Upper lobe of left lung (tissue), 6 donors: ENCODE results near the gene ARL5C. TPM values are rescaled to one million over a fixed set of nuclear protein-coding genes. Genes with fewer than 3 reads are reported as not detected.

Source experiments
- ATAC-seq, 2 donors: fragments of 200-7000 bp; cut with Tn5 transposase; one replicate each; pipeline ENCODE4 v1.9.1; 2022; ENCODE audit warnings: mild to moderate bottlenecking in 2 of 2, moderate library complexity in 2 of 2; ENCODE audit not compliant: low FRiP score in 2 of 2
- DNase-seq, 2 donors: peaks; one replicate each; pipeline ENCODE4 v3.0.0-alpha.2; 2019 to 2020
- H3K27ac ChIP-seq, 4 donors: fragments of 200-600 bp; sonication (generic); one replicate each; pipeline ENCODE4 v1.5.1; 2016 to 2019
- H3K27me3 ChIP-seq, 4 donors: fragments of 200-600 bp; sonication (generic); one replicate each; pipeline ENCODE4 v1.5.1; 2017 to 2019
- H3K36me3 ChIP-seq, 4 donors: fragments of 200-600 bp; sonication (generic); one replicate each; pipeline ENCODE4 v1.5.1; 2016 to 2019
- H3K4me1 ChIP-seq, 4 donors: fragments of 200-600 bp; sonication (generic); one replicate each; pipeline ENCODE4 v1.5.1; 2018 to 2019
- H3K4me3 ChIP-seq, 4 donors: fragments of 200-600 bp; sonication (generic); one replicate each; pipeline ENCODE4 v1.5.1; 2017 to 2019; ENCODE audit warnings: mild to moderate bottlenecking in 2 of 4, moderate library complexity in 1 of 4
- H3K9me3 ChIP-seq, 4 donors: fragments of 200-600 bp; sonication (generic); one replicate each; pipeline ENCODE4 v1.5.1; 2018 to 2019
- EP300 ChIP-seq, 4 donors: sonication (generic); formaldehyde crosslinking; IDR thresholded peaks; one replicate each; pipeline ENCODE4 v1.5.1; 2017; ENCODE audit warnings: antibody characterized with exemption in 4 of 4, control low read depth in 2 of 4
- POLR2A ChIP-seq, 4 donors: fragments of 450-650 bp; IDR thresholded peaks; one replicate each; pipeline ENCODE4 v1.5.1; 2016 to 2017; ENCODE audit warnings: antibody characterized with exemption in 4 of 4, mild to moderate bottlenecking in 2 of 4
- POLR2AphosphoS5 ChIP-seq, 2 donors: sonication (generic); formaldehyde crosslinking; IDR thresholded peaks; one replicate each; pipeline ENCODE4 v1.5.1; 2017; ENCODE audit warnings: antibody characterized with exemption in 2 of 2
- WGBS, 2 donors: methylation state at CpG; one replicate each; pipeline ENCODE4 v1.1.5; 2017 to 2018; 5-methylcytosine and 5-hydroxymethylcytosine counted together
- total RNA-seq, 6 donors: library from RNA; depleted of rRNA in 4 of 6; stranded (reverse); fragments of >200 nt in 4 of 6; gene quantifications; one replicate each; pipeline versions ENCODE4 v1.1.0 to v1.2.1, GENCODE V29; 2016 to 2021
- TF ChIP-seq, protein P1 (sequence below), 6 experiments: fragments of 450-650 bp in 4 of 6; fragments of 200-600 bp in 2 of 6; sonication (generic) in 2 of 6; IDR thresholded peaks; one replicate each; pipeline ENCODE4 v1.5.1; 2016 to 2019; ENCODE audit warnings: antibody characterized with exemption in 6 of 6
- donor health status: DM: no; HTN: no; CAD: no; lungs with moderate emphysema.
- donor health status: DM: no; HTN: yes; CAD: no; lungs with severe emphysema.

ARL5C gene
- total RNA-seq, 6 donors from 2014 or later = 0.39 TPM; not detected in 5

DNA sequence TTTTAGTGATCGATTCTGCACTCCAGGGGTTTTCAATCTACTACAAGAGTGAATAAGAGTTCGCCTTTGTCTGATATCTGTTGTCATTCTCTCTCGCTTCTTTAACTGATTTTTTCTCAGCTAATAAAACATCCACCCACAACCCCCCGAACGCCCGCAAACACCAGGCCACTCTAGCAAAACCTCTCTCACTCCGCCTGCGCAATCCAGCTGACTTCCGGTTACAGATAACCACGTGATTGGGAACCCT lies 33.8 kb upstream of the ARL5C start:
- H3K4me1 ChIP-seq = peaks cover 39 to 64% (median 51%) of the 10 kb centered on the region in 4 donors
- ATAC-seq = peak; percentile 84 to 89

DNA sequence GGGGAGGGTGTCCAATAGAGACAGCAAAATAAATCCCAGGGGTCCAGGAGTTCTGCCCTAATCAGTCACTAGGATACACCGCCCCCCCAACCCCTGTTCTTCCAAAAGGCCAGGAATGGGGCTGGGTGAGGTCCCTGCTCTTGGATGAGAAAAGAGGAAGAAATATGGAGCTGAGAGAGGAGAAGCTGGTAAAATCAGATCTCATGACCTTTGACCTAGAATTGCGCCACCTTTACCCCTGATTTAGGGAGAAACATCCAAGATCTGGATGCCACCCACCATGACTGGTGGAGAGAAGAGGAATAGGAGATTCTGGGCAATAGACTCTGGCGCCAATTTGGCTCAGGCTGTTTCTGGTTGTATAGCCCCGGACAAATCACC lies 32.2 kb upstream of the ARL5C start:
- Histone ChIP-seq H3K4me1 (peaks cover 45 to 74% (median 56%) of the 10 kb centered on the region in 4 donors), H3K27me3 (no peaks in the 10 kb centered on the region), H3K36me3 (peaks cover 18 to 34% (median 22%) of the 10 kb centered on the region in 4 donors), H3K9me3 (no peaks in the 10 kb centered on the region), H3K4me3 (peak overlapping the region in 3 of 4 donors; percentile 58 to 98 (median 88)), H3K27ac (peak overlapping the region; percentile 70 to 98 (median 85))
- 71 to 81% methylated on average over 4 of the region's 4 CpGs for WGBS, 2 donors
- TF ChIP-seq, protein P1, sequence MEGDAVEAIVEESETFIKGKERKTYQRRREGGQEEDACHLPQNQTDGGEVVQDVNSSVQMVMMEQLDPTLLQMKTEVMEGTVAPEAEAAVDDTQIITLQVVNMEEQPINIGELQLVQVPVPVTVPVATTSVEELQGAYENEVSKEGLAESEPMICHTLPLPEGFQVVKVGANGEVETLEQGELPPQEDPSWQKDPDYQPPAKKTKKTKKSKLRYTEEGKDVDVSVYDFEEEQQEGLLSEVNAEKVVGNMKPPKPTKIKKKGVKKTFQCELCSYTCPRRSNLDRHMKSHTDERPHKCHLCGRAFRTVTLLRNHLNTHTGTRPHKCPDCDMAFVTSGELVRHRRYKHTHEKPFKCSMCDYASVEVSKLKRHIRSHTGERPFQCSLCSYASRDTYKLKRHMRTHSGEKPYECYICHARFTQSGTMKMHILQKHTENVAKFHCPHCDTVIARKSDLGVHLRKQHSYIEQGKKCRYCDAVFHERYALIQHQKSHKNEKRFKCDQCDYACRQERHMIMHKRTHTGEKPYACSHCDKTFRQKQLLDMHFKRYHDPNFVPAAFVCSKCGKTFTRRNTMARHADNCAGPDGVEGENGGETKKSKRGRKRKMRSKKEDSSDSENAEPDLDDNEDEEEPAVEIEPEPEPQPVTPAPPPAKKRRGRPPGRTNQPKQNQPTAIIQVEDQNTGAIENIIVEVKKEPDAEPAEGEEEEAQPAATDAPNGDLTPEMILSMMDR (IDR thresholded peaks at IDR 0.05) = no peak
- TF ChIP-seq POLR2AphosphoS5 (IDR thresholded peaks at IDR 0.05) (no peak), POLR2A (IDR thresholded peaks at IDR 0.05) (no peak), EP300 (IDR thresholded peaks at IDR 0.05) (no peak)
- ATAC-seq (no peak), DNase-seq (no peak)

More for the DNA sequence above, 33.8 kb upstream of the ARL5C start:
- H3K27me3 ChIP-seq = no peaks in the 10 kb centered on the region
- peak in 1 of 2 donors; percentile 90 for DNase-seq
- peaks cover 33 to 36% (median 35%) of the 10 kb centered on the region in 4 donors for H3K36me3 ChIP-seq
- peak overlapping the region; percentile 95 to 99 (median 98) for H3K27ac ChIP-seq
- TF ChIP-seq POLR2AphosphoS5 (IDR thresholded peaks at IDR 0.05) (peak; percentile 74 to 78), EP300 (IDR thresholded peaks at IDR 0.05) (no peak)
- peak overlapping the region in 3 of 4 donors; percentile 78 to 97 (median 95) for H3K4me3 ChIP-seq
- no peaks in the 10 kb centered on the region for H3K9me3 ChIP-seq
- WGBS, 2 donors = 1% methylated on average over 10 of the region's 10 CpGs

DNA sequence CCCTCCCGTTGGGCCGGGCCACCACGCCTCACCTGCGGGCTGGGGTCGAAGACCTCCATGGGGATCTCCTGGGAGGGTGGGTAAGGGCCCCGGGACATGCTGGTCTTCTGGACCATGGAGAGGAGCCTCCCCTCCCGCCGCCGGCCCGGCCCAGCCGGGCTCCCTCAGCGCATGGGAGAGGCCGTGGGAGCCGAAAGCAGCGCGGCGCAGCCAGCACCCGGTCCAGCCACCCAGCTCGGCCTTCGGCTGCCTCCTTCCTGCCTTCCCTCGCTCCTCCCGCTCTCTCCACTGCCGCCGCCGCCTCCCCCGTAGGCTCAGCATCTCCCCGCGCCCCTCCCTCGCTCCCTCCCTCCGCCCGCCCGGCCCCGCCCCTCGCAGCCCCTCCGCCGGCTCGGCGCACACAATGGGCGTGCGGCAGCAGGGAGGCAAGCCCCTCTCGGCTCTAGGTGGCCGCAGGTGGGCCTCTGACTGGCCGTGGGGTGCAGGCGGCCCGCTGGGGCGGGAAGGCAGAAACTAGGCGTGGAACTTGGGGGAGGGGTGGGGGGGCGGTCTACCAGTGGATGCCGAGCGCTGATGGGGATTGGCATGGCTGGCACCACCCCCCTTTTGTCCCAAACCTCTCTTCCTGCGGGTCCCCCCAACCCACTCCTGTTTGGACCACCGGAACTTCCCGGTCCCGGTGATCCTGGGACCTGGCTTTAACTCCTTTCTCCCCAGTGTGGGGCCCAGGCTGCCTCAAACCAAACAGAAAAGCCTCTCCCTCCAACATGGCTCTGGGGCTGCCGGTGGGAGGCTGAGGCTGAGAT lies 31.6 kb upstream of the ARL5C start, which contains the start of gene CACNB1:
CACNB1 (minus strand) TSS at position 290 of the 806 bp plus-strand sequence; CDS start at position 116, 174 bp downstream.
- Histone ChIP-seq H3K27ac (peak within 1 kb of the TSS; percentile 70 to 98 (median 85)), H3K4me3 (peak within 1 kb of the TSS; percentile 58 to 98 (median 79)), H3K4me1 (peaks cover 45 to 74% (median 56%) of the 10 kb centered on the region in 4 donors), H3K36me3 (peaks cover 13 to 34% (median 17%) of the 10 kb centered on the region in 4 donors), H3K27me3 (no peaks in the 10 kb centered on the region), H3K9me3 (no peaks in the 10 kb centered on the region)
- WGBS, 2 donors = 2 to 3% methylated on average over 11 to 25 of the region's 55 CpGs
- TF ChIP-seq POLR2A (IDR thresholded peaks at IDR 0.05) (peak in 2 of 4 donors; percentile 43 to 81), EP300 (IDR thresholded peaks at IDR 0.05) (no peak), POLR2AphosphoS5 (IDR thresholded peaks at IDR 0.05) (peak; percentile 15 to 82)
- ATAC-seq (peak; percentile 53 to 84), DNase-seq (peak; percentile 86 to 92)

DNA sequence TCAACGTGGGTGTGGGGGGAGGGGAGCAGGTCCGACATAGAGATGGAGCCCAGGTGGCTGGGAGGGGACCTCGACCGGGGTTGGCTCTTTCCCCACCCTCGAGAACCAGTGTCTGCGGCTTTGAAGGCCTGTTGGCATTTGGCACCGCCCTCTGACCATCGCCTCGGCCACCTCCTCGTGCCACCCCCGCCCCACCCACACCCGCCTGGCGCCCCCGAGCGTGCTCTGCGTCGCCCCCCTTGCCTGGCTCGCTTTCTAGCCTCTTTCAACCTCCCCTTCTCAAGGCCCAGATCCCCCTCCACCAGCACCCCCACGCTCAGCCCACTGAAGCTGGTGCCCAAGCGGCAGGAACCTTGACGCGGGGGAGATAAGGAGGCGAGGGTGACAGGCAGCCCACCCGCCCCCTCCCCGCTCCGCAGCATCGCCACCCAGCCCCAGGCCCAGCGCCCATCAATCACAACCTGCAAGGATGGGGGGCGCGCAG lies 30.9 kb upstream of the ARL5C start:
- H3K27me3 ChIP-seq = no peaks in the 10 kb centered on the region
- DNase-seq (peak; percentile 85 to 89), ATAC-seq (peak in 1 of 2 donors; percentile 58)
- H3K27ac ChIP-seq = peak overlapping the region; percentile 70 to 98 (median 85)
- H3K4me1 ChIP-seq = peaks cover 38 to 68% (median 52%) of the 10 kb centered on the region in 4 donors
- TF ChIP-seq, protein P1 (IDR thresholded peaks at IDR 0.05) = no peak
- no peak for TF ChIP-seq POLR2A (IDR thresholded peaks at IDR 0.05)
- TF ChIP-seq POLR2AphosphoS5 (IDR thresholded peaks at IDR 0.05) = no peak
- TF ChIP-seq EP300 (IDR thresholded peaks at IDR 0.05) = no peak
- peak overlapping the region; percentile 58 to 98 (median 79) for H3K4me3 ChIP-seq
- WGBS, 2 donors = 0% methylated on average over 25 of the region's 30 CpGs; no CpG with 5 or more reads in 1 of the 2 donors
- H3K36me3 ChIP-seq = peaks cover 6 to 34% (median 14%) of the 10 kb centered on the region in 4 donors
- H3K9me3 ChIP-seq = no peaks in the 10 kb centered on the region

DNA sequence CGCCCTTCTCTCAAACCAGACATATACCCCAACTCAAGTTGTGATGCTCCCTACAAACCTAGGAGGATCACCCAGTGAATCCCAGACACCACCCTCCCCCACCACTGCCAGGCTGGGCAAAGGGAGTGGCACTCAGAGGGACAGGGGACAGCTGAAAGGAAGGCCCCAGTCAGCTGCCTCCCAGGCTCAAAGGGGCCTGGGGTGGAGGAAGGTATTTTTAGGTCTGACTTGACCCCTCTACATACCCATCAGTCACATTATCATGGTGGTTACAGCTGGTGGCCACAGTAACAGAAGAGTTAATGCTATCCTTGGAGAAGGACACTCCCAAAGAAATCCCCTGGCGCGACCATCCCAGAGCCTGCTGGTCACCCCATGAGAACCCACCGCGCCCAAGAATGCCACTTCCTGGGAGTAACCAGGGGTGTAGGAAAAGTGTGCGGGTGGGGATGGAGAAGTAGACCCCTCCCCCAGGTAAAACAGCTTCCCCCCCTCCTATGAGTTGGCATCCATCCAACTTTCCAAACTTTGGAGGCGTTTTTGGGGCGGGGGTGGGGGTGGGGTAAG lies 30.4 kb upstream of the ARL5C start:
- Histone ChIP-seq H3K4me1 (peaks cover 33 to 63% (median 47%) of the 10 kb centered on the region in 4 donors), H3K4me3 (peak overlapping the region in 3 of 4 donors; percentile 58 to 98 (median 88)), H3K9me3 (no peaks in the 10 kb centered on the region), H3K27ac (peak overlapping the region; percentile 45 to 98 (median 80)), H3K36me3 (peaks cover under 1 to 34% (median 14%) of the 10 kb centered on the region in 4 donors), H3K27me3 (no peaks in the 10 kb centered on the region)
- ATAC-seq = no peak
- 33 to 75% methylated on average over 1 to 8 of the region's 8 CpGs for WGBS, 2 donors
- TF ChIP-seq POLR2AphosphoS5 (IDR thresholded peaks at IDR 0.05) (no peak), POLR2A (IDR thresholded peaks at IDR 0.05) (no peak), EP300 (IDR thresholded peaks at IDR 0.05) (no peak)
- TF ChIP-seq, protein P1 (IDR thresholded peaks at IDR 0.05) = no peak
- no peak for DNase-seq
